HEK293T (cell line): ENCODE measurements around the gene CD28.

Source experiments
- ARNT ChIP-seq: fragments of 450-650 bp; IDR thresholded peaks from 2 replicates; pipeline ENCODE4 v1.6.1; 2017; ENCODE audit warnings: mild to moderate bottlenecking
- BHLHE40 ChIP-seq: fragments of 450-650 bp; IDR thresholded peaks from 2 replicates; pipeline ENCODE4 v1.6.1; 2016; ENCODE audit warnings: mild to moderate bottlenecking, moderate library complexity, borderline replicate concordance
- CTBP1 ChIP-seq: fragments of 450-650 bp; IDR thresholded peaks from 2 replicates; pipeline ENCODE4 v1.6.1; 2016; ENCODE audit warnings: borderline replicate concordance
- FOXA1 ChIP-seq: fragments of 450-650 bp; IDR thresholded peaks from 2 replicates; pipeline ENCODE4 v1.6.1; 2016; ENCODE audit warnings: mild to moderate bottlenecking
- FOXK2 ChIP-seq: fragments of 450-650 bp; IDR thresholded peaks from 2 replicates; pipeline ENCODE4 v1.6.1; 2016; ENCODE audit warnings: mild to moderate bottlenecking
- HDGF ChIP-seq: fragments of 450-650 bp; IDR thresholded peaks from 2 replicates; pipeline ENCODE4 v1.6.1; 2017; ENCODE audit warnings: antibody characterized with exemption, borderline replicate concordance
- PKNOX1 ChIP-seq: fragments of 450-650 bp; IDR thresholded peaks from 2 replicates; pipeline ENCODE4 v1.6.1; 2016
- SP1 ChIP-seq: fragments of 450-650 bp; IDR thresholded peaks from 2 replicates; pipeline ENCODE4 v1.6.1; 2017
- SUZ12 ChIP-seq: fragments of 450-650 bp; IDR thresholded peaks from 2 replicates; pipeline ENCODE4 v1.6.1; 2016; ENCODE audit warnings: mild to moderate bottlenecking
- ZNF384 ChIP-seq: fragments of 450-650 bp; IDR thresholded peaks from 2 replicates; pipeline ENCODE4 v1.6.1; 2016

- no peak for TF ChIP-seq HDGF
- TF ChIP-seq BHLHE40, result no peak
- no peak for TF ChIP-seq FOXK2
- no peak for TF ChIP-seq PKNOX1
- no peak for TF ChIP-seq SP1
- TF ChIP-seq CTBP1, result no peak
- TF ChIP-seq FOXA1, result no peak
- no peak for TF ChIP-seq SUZ12
- TF ChIP-seq ARNT, result no peak
- no peak for TF ChIP-seq ZNF384
These were observed 37.1 kb downstream of the CD28 start for GRCh38 chr2:203743441-203743981.
